HT-29 (cell line): Measurements from ENCODE around the gene PXK. TPM values are rescaled to one million over a fixed set of nuclear protein-coding genes. Genes with fewer than 3 reads are reported as not detected.
"Not testable (repeated sequence)": the region's sequence is repeated elsewhere in the genome, so short reads cannot be mapped to it uniquely, and the experiment has no call there.

ENCODE experiments used
- DNase-seq: peaks from one replicate; pipeline ENCODE4 v3.0.0-alpha.2; 2015; ENCODE audit warnings: low spot score
- total RNA-seq: library from RNA; depleted of rRNA; stranded (reverse); fragments of >200 nt; shearing (Covaris generic); gene quantifications from 2 replicates; pipeline ENCODE4 v1.2.3, GENCODE V29; 2014

PXK gene
- total RNA-seq, 1 experiment from 2014 or later: 0.89 TPM

DNA sequence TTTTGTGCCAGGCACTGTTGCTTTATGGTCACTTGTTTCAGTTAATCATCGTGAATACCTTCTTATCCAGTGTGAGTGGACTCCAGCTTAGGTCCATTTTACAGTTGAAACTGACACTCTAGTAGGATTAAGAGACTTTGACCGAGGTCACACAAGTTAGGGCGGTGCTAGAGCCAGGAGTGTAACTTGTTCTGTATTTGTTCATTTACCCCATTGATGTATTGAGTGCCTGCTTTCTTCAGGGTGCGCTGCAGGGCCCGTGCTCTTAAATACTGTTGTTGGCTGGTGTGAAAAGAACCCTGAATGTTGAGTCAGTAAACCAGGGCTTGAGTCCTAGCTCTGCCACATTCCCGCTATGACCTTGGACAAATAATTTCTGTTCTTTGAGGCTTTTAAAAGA is 85.5 kb downstream of the PXK start:
- no peak for DNase-seq

GRCh38 chr3:58419780-58420507 is 87.3 kb downstream of the PXK start:
- no peak for DNase-seq

DNA sequence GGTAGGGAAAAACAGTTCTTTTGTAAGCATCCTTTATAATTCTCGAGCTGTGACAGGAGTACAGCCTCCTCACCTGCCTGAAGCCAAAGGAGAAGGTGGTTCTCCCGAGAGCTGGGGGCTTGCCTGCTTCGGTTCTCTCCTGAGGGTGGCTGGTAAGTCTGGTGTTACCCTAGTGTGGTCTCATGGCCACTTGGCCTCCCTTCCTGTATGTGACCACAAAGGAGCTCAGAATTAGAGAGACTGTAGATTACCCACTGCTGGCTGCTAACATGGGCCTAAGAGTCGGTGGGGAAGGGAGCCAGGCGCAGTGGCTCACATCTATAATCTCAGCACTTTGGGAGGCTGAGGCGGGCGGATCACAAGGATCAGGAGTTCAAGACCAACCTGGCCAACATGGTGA is 88.3 kb downstream of the PXK start:
- no peak for DNase-seq

DNA sequence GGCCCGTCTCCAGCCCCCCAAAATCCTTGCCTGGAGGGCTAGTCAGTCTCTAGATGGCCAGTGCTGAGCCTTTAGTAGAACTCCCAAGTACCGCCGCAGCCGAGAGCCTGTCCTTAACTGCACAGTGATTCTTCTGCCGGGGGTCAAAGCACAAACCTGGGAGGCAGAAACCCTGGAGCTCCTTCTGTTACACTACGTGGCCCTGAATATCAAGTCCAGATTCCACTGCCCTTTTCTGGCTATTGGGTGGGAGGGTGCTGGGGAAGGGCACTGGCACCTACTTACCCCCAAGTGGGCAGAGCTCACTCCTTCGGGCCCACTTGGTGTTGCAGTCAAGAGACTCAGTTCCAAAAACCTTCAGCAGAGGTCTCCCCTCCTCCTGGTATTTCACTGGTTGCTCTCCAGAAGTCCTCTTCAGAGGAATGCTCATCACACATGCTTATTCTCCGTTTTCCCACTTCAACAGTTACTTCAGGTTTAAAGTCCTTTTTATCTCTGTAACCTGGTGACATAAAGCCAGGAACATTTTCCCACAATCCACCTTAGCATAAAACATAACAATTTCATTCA is 90.1 kb downstream of the PXK start:
- no peak for DNase-seq

DNA sequence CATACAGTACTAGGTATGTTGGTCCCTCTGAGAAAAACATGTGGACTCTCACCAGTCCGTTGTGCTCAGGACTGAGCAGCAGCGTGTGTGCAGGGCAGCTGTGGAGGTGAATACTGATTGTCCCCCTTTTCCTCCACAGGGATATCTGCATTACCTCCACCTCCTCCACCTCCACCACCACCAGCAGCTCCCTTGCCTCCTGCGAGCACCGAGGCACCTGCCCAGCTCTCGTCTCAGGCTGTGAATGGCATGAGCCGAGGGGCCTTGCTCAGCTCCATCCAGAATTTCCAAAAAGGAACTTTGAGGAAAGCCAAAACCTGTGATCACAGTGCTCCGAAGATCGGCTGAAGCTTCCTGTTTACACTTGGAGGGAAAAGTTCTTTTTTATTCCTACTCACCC is 91.9 kb downstream of the PXK start:
- DNase-seq: no peak

DNA sequence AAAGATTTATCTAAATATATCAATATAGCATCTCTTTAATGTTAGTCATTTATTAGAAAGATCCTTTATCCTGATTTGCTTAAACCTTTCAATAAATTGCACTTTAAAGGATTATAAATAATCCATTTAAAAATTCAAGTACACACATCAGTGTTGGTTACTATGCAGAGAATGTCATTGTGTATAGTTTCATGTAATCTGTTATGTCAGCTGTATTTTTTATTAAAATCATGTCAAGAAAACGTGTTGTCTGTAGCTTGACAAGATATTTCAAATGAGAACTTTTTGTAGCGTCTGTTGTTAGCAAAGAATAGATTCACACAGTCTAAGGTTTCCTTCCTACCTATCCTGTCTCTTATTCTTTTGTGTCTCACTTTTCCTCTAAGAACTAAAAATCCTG is 93.1 kb downstream of the PXK start:
- DNase-seq: no peak

GRCh38 chr3:58427661-58428361 is 95.1 kb downstream of the PXK start:
- no peak for DNase-seq

GRCh38 chr3:58429657-58430056 is 97.0 kb downstream of the PXK start:
- DNase-seq: no peak

DNA sequence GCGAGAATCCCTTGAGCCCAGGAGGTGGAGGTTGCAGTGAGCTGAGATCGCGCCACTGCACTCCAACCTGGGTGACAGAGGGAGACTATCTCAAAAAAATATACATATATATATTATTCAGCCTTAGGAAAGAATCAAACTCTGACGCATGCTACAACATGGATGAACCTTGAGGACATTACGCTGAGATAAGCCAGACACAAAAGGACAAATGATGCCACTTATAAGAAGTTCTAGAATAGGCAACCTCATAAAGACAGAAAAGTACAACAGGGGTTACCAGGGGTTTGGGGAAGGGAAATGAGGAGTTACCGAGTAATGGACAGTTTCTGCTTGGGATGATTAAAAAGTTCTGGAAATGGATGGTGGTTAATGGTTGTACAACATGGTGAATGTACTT is 100.2 kb downstream of the PXK start:
- no peak for DNase-seq

DNA sequence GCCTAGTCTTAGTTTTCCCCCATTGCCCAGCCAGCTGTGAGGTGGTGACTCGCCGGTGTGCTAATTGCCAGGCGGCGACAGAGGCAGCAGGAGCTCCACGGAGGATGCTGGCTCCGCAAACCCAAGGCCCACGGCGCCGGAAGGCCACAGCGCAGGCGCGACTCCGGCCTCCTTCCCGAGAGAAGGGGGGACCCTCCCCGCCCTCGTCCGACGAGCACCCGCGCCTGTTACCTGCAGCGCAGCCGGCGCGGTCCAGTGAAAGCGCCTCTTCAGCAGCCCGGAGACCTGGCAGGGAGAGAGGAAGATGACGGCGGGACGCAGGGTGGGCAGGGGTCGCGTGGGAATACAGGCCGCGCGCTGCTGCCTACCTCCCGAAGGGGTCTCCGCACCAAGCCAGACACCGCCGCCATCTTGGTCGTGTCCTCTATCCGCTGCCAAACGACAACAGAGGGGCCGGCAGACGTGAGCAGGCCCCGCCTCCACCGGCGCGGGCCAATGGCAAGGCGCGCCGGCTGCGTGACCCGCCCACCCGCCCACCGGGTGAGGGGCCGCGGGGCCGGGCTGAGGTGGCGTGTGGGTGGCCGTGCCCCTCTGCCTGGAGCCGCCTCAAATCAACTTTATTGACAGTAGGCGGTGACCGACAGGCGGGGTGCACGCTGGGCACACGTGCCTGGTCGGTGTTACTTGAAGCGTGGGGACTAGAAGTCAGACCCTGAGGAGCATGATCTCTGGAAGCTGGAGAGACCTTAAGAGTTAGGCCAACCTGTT is 100.9 kb downstream of the PXK start, which contains the start of gene PDHB:
Gene PDHB (minus strand): TSS at position 433 of the 768 bp plus-strand sequence. CDS start 23 bp downstream, at position 410.
- DNase-seq: peak; percentile 76

DNA sequence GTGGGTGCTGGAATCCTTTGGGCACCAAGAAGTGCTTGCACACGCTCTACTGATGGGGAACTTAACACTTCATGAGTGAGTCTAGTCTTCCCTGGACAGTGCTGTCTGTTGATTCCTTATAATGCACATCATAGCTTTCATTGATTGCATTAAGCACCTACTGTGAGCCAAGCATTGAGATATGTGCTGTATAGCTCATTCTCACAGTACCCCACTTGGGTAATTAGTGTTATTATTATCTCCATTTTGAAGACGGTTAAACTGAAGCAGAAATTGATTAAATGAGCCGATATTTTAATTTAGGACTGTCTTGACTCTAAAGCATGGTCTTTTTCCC is 101.4 kb downstream of the PXK start:
- DNase-seq: no peak

DNA sequence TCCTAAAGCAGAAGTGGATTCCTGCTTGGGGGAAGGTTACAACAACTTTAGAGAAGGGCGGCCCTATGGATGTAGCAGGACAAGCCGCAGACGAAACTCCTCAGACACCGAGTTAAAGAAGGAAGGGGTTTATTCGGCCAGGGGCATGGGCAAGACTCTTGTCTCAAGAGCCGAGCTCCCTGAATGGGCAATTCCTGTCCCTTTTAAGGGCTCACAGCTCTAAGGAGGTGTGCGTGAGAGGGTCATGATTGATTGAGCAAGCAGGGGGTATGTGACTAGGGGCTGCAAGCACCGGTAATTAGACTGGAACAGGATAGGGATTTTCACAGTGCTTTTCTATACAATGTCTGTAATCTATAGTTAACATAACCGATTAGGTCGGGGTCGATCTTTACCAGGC is 101.8 kb downstream of the PXK start:
- no peak for DNase-seq

GRCh38 chr3:58434990-58435389 is 102.3 kb downstream of the PXK start:
- no peak for DNase-seq

DNA sequence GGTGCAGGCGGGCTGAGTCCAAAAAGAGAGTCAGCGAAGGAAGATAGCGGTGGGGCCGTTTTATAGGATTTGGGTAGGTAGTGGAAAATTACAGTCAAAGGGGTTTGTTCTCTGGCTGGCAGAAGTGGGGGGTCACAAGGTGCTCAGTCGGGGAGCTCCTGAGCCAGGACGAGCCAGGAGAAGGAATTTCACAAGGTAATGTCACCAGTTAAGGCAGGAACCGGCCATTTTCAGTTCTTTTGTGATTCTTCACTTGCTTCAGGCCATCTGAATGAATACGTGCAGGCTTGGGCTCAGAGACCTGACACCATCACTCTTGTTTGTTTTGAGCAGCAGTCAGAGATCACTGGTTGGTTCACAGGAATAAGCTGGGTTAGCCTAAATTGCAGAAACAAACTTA is 104.6 kb downstream of the PXK start:
- DNase-seq: not testable (repeated sequence)

DNA sequence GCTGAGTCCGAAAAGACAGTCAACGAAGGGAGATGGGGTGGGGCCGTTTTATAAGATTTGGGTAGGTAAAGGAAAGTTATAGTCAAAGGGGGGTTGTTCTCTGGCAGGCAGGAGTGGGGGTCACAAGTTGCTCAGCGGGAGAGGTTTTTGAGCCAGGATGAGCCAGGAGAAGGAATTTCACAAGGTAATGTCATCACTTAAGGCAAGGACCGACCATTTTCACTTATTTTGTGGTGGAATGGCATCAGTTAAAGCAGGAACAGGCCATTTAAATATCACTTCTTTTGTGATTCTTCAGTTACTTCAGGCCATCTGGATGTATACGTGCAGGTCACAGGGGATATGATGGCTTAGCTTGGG is 108.3 kb downstream of the PXK start:
- not testable (repeated sequence) for DNase-seq

DNA sequence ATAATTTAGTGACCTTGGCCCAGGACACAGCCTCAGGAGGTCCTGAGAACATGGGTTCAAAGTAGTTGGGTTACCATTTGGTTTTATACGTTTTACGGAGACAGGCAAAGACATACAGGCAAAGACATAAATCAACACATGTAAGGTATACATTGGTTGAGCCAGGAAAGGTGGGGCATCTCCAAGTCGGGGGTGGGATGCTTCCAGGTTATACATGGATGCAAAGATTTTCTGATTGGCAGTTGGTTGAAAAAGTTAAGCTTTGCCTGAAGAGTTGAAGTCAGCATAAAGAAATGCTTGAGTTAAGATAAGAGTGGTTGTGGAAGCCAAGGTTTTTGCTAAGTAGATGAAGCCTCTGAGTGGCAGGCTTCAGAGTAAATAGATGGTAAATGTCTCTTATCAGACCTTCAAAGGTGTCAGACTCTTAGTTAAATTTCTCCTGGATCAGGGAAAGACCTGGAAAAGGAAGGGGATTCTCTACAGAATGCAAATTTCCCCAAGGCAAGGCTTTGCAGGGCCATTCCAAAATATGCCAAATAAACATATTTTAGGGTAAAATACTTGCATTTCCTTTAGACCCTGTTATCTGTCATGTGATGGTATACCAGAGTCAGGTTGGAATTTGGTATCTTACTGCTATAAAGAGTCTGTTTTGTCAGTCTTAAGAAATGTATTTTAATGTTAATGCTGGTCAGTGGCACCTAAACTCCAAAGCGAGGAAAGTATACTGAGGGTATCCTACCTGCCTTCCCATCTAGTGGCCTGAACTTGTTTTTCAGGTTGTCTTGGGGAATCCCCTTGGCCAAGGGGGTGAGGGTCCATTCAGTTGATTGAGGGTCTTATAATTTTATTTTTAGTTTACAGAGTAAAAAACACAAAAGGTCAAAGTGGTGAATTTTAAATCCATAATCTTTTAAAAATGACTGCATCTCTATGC is 109.1 kb downstream of the PXK start:
- no peak for DNase-seq

DNA sequence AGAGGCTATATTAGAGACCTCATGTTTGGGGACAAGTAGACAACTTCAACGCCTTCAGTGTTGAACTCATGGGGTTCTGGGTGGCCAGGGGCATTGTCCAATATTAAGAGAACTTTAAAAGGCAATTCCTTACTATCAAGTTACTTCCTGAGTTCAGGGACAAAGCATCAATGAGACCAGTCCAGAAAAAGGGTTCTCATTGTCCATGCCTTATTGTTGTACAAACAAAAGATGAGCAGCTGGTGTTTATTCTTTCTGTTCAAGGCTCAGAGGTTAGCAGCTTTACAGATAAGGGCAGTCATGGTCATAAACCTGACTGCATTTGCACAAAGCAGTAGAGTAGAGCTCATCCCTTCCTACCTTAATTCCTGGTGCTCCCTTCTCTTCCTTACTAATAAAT is 119.5 kb downstream of the PXK start:
- DNase-seq: no peak

GRCh38 chr3:58459160-58459559 is 126.5 kb downstream of the PXK start:
- no peak for DNase-seq

DNA sequence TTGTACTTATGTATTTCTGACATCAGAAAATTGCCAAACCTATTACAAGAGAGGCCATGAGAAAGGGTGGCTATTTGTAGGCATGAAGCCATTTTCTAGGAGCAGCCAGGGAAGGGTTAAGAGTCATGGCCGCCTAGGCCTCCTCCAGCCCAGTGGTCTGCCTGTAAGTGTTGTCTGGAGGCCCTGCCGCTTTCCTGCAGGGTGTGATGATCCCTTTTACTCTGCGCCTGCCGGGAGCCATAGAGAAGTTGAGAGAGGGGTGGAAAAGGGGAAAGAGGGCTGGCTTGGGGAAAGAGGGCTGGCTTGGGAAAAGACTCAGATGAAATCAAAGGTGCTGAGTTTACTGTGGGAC is 130.1 kb downstream of the PXK start:
- no peak for DNase-seq

DNA sequence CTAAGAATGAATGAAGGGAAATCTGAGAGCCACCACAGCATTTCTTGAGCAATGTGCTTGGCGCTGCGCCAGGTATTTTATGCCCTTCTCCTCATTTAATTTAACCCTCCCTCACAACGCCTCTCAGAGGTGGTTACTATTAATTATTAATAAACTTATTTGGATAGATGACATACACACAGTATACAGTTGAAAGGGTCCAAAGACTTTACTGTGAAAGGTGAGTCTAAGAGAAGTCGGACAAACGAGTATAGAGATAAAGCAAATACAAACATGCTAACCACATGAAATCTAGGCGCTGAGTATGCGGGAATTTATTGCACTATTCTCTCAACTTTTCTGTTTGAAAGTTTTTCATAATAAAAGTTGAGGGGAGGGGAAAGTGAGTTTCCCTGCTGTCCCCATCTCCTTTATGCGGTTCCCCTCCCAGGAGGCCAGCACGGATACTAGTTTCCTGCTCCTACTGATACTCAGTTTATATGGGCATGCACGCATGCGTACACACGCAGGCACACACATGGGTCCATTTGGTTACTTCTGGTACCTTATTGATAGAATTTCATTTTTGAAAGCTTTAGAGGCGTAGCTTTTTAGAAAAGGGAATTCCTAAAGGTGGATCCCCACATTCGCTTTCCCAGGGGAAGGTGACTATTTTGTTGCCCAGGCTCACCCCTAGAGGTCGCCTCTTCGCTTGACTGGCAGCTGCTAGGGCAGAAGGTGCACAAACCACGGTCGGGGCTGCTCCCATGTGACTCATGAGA is 130.7 kb downstream of the PXK start:
- DNase-seq: peak; percentile 78

- DNase-seq: no peak
Measured at GRCh38 chr3:58463942-58464271, 131.2 kb downstream of the PXK start.
